IMR-90 (cell line): ENCODE results near the gene SSX2IP. TPM values are rescaled to one million over a fixed set of nuclear protein-coding genes. Genes with fewer than 3 reads are reported as not detected.

Experiments
- ATAC-seq: fragments of 200-7000 bp; cut with Tn5 transposase; 2 replicates; pipeline ENCODE4 v1.9.1; 2020; ENCODE audit warnings: low read depth, mild to moderate bottlenecking, moderate library complexity
- BruUV-seq: library from RNA; stranded (reverse); fragments of 400-500 nt; replicated peaks from 2 replicates; lab custom pipeline; 2021; lab: Mats Ljungman, UMichigan
- CTCF ChIA-PET: fragments of 300-600 bp; formaldehyde crosslinking; extraction: SDS; loops from one replicate; lab custom pipeline; 2021; ENCODE audit warnings: antibody characterized with exemption; lab: Yijun Ruan, JAX
- POLR2A ChIA-PET: fragments of 300-600 bp; sonication (Branson Sonifier 250); formaldehyde crosslinking; loops from one replicate; lab custom pipeline; 2022; ENCODE audit warnings: antibody characterized with exemption; ENCODE audit not compliant: unreplicated experiment; lab: Charles Lee
- DNase-seq: peaks from one replicate; pipeline ENCODE4 v3.0.0; 2013
- H2AFZ ChIP-seq: replicated peaks from 2 replicates; pipeline ENCODE3; 2013; ENCODE audit warnings: low read length, mild to moderate bottlenecking; ENCODE audit not compliant: poor library complexity
- H2AK5ac ChIP-seq: 2 replicates; pipeline ENCODE4 v1.6.1; 2013; ENCODE audit warnings: low read depth, low read length, inconsistent platforms
- H2AK9ac ChIP-seq: replicated peaks from 2 replicates; pipeline ENCODE3; 2013; ENCODE audit warnings: mild to moderate bottlenecking, low read depth, low read length, moderate library complexity; ENCODE audit not compliant: poor library complexity
- H2BK120ac ChIP-seq: 2 replicates; pipeline ENCODE4 v1.6.1; 2013; ENCODE audit warnings: low read depth, low read length, inconsistent platforms
- H2BK15ac ChIP-seq: 3 replicates; pipeline ENCODE4 v1.6.1; 2013; ENCODE audit warnings: low read depth, low read length, inconsistent platforms
- H2BK20ac ChIP-seq: 2 replicates; pipeline ENCODE4 v1.6.1; 2013; ENCODE audit warnings: low read depth, mild to moderate bottlenecking, inconsistent platforms, low read length, moderate library complexity
- H2BK5ac ChIP-seq: 2 replicates; pipeline ENCODE4 v1.6.1; 2013; ENCODE audit warnings: mild to moderate bottlenecking, low read depth, low read length, inconsistent platforms; ENCODE audit not compliant: poor library complexity, severe bottlenecking
- H3K14ac ChIP-seq: replicated peaks from 2 replicates; pipeline ENCODE4 v1.6.1; 2013; ENCODE audit warnings: low read depth, low read length, inconsistent platforms
- H3K18ac ChIP-seq: 2 replicates; pipeline ENCODE4 v1.6.1; 2013; ENCODE audit warnings: low read depth, low read length, control low read depth
- H3K23ac ChIP-seq: 2 replicates; pipeline ENCODE4 v1.6.1; 2013; ENCODE audit warnings: low read depth, low read length, inconsistent platforms
- H3K27ac ChIP-seq: 2 replicates; pipeline ENCODE4 v1.5.1; 2013; ENCODE audit warnings: mild to moderate bottlenecking, control low read depth, low read length; ENCODE audit not compliant: insufficient read depth
- H3K27me3 ChIP-seq: 2 replicates; pipeline ENCODE4 v1.6.1; 2013; ENCODE audit warnings: low read length; ENCODE audit not compliant: control insufficient read depth, insufficient read depth
- H3K36me3 ChIP-seq: 2 replicates; pipeline ENCODE4 v1.6.1; 2013; ENCODE audit warnings: low read length, mixed read lengths; ENCODE audit not compliant: control insufficient read depth, insufficient read depth
- H3K4ac ChIP-seq: 2 replicates; pipeline ENCODE4 v1.6.1; 2013; ENCODE audit warnings: low read depth, low read length, inconsistent platforms
- H3K4me1 ChIP-seq: 2 replicates; pipeline ENCODE4 v1.6.1; 2013; ENCODE audit warnings: low read length, mixed read lengths; ENCODE audit not compliant: control insufficient read depth, insufficient read depth
- H3K4me2 ChIP-seq: 2 replicates; pipeline ENCODE4 v1.6.1; 2013; ENCODE audit warnings: low read depth, mild to moderate bottlenecking, control low read depth, low read length, moderate library complexity
- H3K4me3 ChIP-seq: 2 replicates; pipeline ENCODE4 v1.5.1; 2013; ENCODE audit warnings: low read depth, mild to moderate bottlenecking, control low read depth, low read length, moderate library complexity; ENCODE audit not compliant: insufficient read depth
- H3K56ac ChIP-seq: 2 replicates; pipeline ENCODE4 v1.6.1; 2013; ENCODE audit warnings: low read length, inconsistent platforms; ENCODE audit not compliant: insufficient read depth; ENCODE audit errors: extremely low read depth
- H3K79me1 ChIP-seq, 2 experiments: 2 replicates each; pipeline ENCODE4 v1.6.1; 2013; ENCODE audit warnings: low read length in 2 of 2, inconsistent platforms in 1 of 2, low read depth in 1 of 2
- H3K9ac ChIP-seq: 2 replicates; pipeline ENCODE4 v1.6.1; 2013; ENCODE audit warnings: low read depth, low read length, control low read depth
- H3K9me1 ChIP-seq: 2 replicates; pipeline ENCODE4 v1.6.1; 2013; ENCODE audit warnings: low read length, inconsistent platforms; ENCODE audit not compliant: insufficient read depth
- H3K9me3 ChIP-seq: 2 replicates; pipeline ENCODE4 v1.6.1; 2013; ENCODE audit warnings: low read length; ENCODE audit not compliant: control insufficient read depth, insufficient read depth
- H4K20me1 ChIP-seq: 2 replicates; pipeline ENCODE4 v1.6.1; 2013; ENCODE audit warnings: low read length, inconsistent platforms; ENCODE audit not compliant: insufficient read depth
- H4K5ac ChIP-seq: 2 replicates; pipeline ENCODE4 v1.6.1; 2013; ENCODE audit warnings: mild to moderate bottlenecking, low read depth, low read length, control low read depth
- H4K8ac ChIP-seq, 2 experiments: 2 replicates each; pipeline ENCODE4 v1.6.1; 2013; ENCODE audit warnings: low read depth in 2 of 2, low read length in 2 of 2, control low read depth in 1 of 2, inconsistent platforms in 1 of 2
- H4K91ac ChIP-seq: 2 replicates; pipeline ENCODE4 v1.6.1; 2013; ENCODE audit warnings: low read depth, low read length, inconsistent platforms; ENCODE audit not compliant: insufficient read depth
- FOS ChIP-seq: fragments of 150-350 bp; IDR thresholded peaks from 2 replicates; pipeline ENCODE4 v1.6.1; 2016; ENCODE audit warnings: low read depth, low read length
- RCOR1 ChIP-seq: IDR thresholded peaks from 2 replicates; pipeline ENCODE4 v1.6.1; 2012; ENCODE audit warnings: mild to moderate bottlenecking, low read length, improper control_type of control experiment; ENCODE audit not compliant: insufficient replicate concordance
- SMC3 ChIP-seq: fragments of 150-350 bp; IDR thresholded peaks from 2 replicates; pipeline ENCODE4 v1.6.1; 2016; ENCODE audit warnings: low read depth, mild to moderate bottlenecking, antibody characterized with exemption, low read length, moderate library complexity
- WGBS, 2 experiments: methylation state at CpG; one replicate each; pipeline versions ENCODE4 v1.1.5 to v1.1.7; 2013; ENCODE audit warnings: missing lambda C conversion rate in 2 of 2; ENCODE audit not compliant: insufficient read length in 1 of 2; ENCODE audit errors: extremely low coverage in 2 of 2; 5-methylcytosine and 5-hydroxymethylcytosine counted together
- dilution Hi-C: fragments of 300-500 bp; cut with HindIII; formaldehyde crosslinking; loops from one replicate; pipeline ENCODE4 v1.14.3; 2018; ENCODE audit warnings: low sequenced_read_pairs; ENCODE audit not compliant: unreplicated experiment
- in situ Hi-C: fragments of 300-500 bp; cut with MboI; formaldehyde crosslinking; loops from 3 replicates; pipeline ENCODE4 v1.14.3; 2019; ENCODE audit warnings: low sequenced_read_pairs, inconsistent platforms, mixed read lengths
- intact Hi-C: fragments of 100-400 bp; cut with micrococcal nuclease; formaldehyde crosslinking; loops from 2 replicates; pipeline ENCODE4 v1.10.0; 2022
- polyA plus RNA-seq, 3 experiments: library from polyadenylated mRNA; depleted of rRNA; stranded (reverse); fragments of >200 nt; gene quantifications; 2 replicates each; pipeline ENCODE4 v1.2.3, GENCODE V29; 2012; ENCODE audit warnings: low replicate concordance in 1 of 3
- total RNA-seq: library from RNA; depleted of rRNA; stranded (reverse); fragments of >200 nt; gene quantifications from 2 replicates; pipeline ENCODE4 v1.2.3, GENCODE V29; 2012

The SSX2IP gene
- total and polyA plus RNA-seq, 2 of the 4 experiments (the other 2 are of a cell fraction), result 7.7 to 13.4 TPM

DNA sequence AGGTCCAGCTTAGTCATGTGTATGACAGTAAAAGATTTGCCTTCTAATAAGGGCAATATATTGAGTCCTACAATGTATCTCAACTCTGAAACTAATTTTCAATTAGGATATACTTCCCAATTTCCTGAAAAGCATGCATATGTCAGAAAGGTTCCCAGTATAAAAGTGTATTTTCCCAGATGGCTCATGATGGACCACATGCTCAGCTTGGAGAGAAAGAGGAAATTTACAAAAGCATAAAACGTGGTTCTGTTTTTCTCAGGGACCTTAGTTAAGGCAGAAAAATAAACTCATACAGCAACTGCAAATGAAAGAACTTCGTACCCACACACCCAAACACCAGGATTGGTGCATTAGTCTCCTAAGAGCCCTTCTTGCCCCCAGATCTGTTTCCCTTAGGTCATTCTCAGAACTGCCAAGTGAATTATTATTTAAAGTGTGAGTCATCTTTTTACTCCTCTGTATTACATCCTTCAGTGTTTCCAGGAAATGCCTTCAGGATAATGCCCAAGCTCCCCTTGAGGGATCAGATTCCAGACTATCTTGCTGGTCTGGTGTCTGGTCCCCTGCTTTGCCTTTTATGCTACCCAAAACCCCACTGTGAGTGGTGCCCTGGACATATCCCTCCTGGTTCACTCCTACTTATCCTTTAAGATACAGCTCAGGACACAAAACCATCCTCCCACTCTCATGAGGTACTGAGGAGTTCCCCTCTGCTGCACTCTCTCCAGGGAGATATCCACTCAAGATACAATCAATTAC lies 57.4 kb downstream of the SSX2IP start:
- Histone ChIP-seq H2BK5ac (no peak overlapping the region), H2AK5ac (no peak overlapping the region), H3K14ac (peak overlapping the region; percentile 72), H3K27ac (no peak overlapping the region), H3K4ac (no peak overlapping the region), H4K20me1 (no peaks in the 10 kb centered on the region), H3K36me3 (no peaks in the 10 kb centered on the region), H2AFZ (peak overlapping the region; percentile 48), H2BK15ac (0 out of 3 replicates have a peak overlapping the region, but pooled peaks have one; percentile 57), H4K8ac (no peak overlapping the region), H3K27me3 (no peaks in the 10 kb centered on the region; the same call in 1 of the 2 replicates), H3K4me3 (no peak overlapping the region), H2AK9ac (no peak overlapping the region), H3K9me1 (no peaks in the 10 kb centered on the region; the same call in 1 of the 2 replicates), H4K91ac (no peak overlapping the region), H3K23ac (peak overlapping the region; percentile 17; the same call in 1 of the 2 replicates), H3K79me1 (no peaks in the 10 kb centered on the region), H2BK20ac (no peak overlapping the region), H2BK120ac (peak overlapping the region; percentile 51; the same call in 1 of the 2 replicates), H3K9me3 (peaks cover 3% of the 10 kb centered on the region; the same call in 1 of the 2 replicates), H3K56ac (no peak overlapping the region), H3K4me2 (no peak overlapping the region), H3K9ac (no peak overlapping the region), H3K4me1 (peaks cover 2% of the 10 kb centered on the region), H3K18ac (no peak overlapping the region), H4K5ac (no peak overlapping the region; the same call in 1 of the 2 replicates)
- no TSS peak for BruUV-seq
- intact Hi-C loops, result no loop called here
- peak; percentile 64; the same call in 1 of the 2 replicates for TF ChIP-seq FOS
- peak; percentile 35 for TF ChIP-seq RCOR1
- no peak for TF ChIP-seq SMC3
- CTCF ChIA-PET, result interaction anchor here (1.0 to 1.1 kb wide), 2 partner anchors 11 to 12 kb away, joined by 3 to 4 read pairs; no protein-coding TSS in a partner anchor
- whole genome bisulfite sequencing, 2 experiments, result no CpG with 5 or more reads among the region's 2 CpGs
- in situ Hi-C loops, result no loop called here
- dilution Hi-C loops, result no loop called here
- peak; percentile 83 for DNase-seq
- POLR2A ChIA-PET, result interaction anchor here (0.6 kb wide), 1 partner anchor 44 kb away, joined by 3 read pairs; no protein-coding TSS in a partner anchor
- peak; percentile 97 for ATAC-seq
